OCI-LY3 (cell line): ENCODE data around the gene OTUD1.

ENCODE experiments used
- H2AFZ ChIP-seq: fragments of 200-600, 300-600 bp; shearing (Covaris generic); 2 replicates; pipeline ENCODE4 v1.6.0; 2014; ENCODE audit warnings: antibody characterized with exemption, low read depth, low read length
- H3K27ac ChIP-seq: fragments of 200-600, 300-600 bp; sonication (generic); 2 replicates; pipeline ENCODE4 v1.5.1; 2014; ENCODE audit warnings: mild to moderate bottlenecking, low read length, moderate library complexity, mixed read lengths
- H3K27me3 ChIP-seq: fragments of 200-600, 300-600 bp; sonication (generic); 2 replicates; pipeline ENCODE4 v1.6.1; 2014; ENCODE audit warnings: low read depth, low read length, mixed read lengths
- H3K36me3 ChIP-seq: fragments of 200-600, 300-600 bp; sonication (generic); replicated peaks from 2 replicates; pipeline ENCODE3; 2014; ENCODE audit warnings: low read depth, low read length, mixed read lengths
- H3K4me1 ChIP-seq: fragments of 300-600, 200-600 bp; sonication (generic); 2 replicates; pipeline ENCODE4 v1.6.1; 2014; ENCODE audit warnings: low read length, mixed read lengths
- H3K4me2 ChIP-seq: fragments of 200-600, 300-600 bp; sonication (generic); 2 replicates; pipeline ENCODE4 v1.6.1; 2014; ENCODE audit warnings: low read length, mixed read lengths
- H3K4me3 ChIP-seq: fragments of 300-600, 200-600 bp; sonication (generic); 2 replicates; pipeline ENCODE4 v1.5.1; 2014; ENCODE audit warnings: antibody characterized with exemption, mild to moderate bottlenecking, low read length, moderate library complexity
- H3K79me2 ChIP-seq: fragments of 300-600, 200-600 bp; shearing (Covaris generic); 2 replicates; pipeline ENCODE4 v1.6.1; 2014; ENCODE audit warnings: mild to moderate bottlenecking, low read length, mixed read lengths
- H3K9ac ChIP-seq: fragments of 300-600, 200-600 bp; shearing (Covaris generic); 2 replicates; pipeline ENCODE4 v1.6.0; 2014; ENCODE audit warnings: mild to moderate bottlenecking, low read length, moderate library complexity
- H3K9me3 ChIP-seq: fragments of 200-600, 300-600 bp; shearing (Covaris generic); 2 replicates; pipeline ENCODE4 v1.6.1; 2014; ENCODE audit warnings: low read length, mixed read lengths; ENCODE audit not compliant: insufficient read depth
- H4K20me1 ChIP-seq: fragments of 200-600, 300-600 bp; sonication (generic); 2 replicates; pipeline ENCODE4 v1.6.1; 2016; ENCODE audit warnings: low read length, mixed read lengths; ENCODE audit not compliant: insufficient read depth
- EZH2phosphoT487 ChIP-seq: fragments of 200-600 bp; shearing (Covaris generic); IDR thresholded peaks from 2 replicates; pipeline ENCODE4 v1.6.1; 2018; ENCODE audit warnings: antibody characterized with exemption, mixed run types, low read depth
- TF ChIP-seq, protein P1 (sequence below): fragments of 200-600, 300-600 bp; sonication (generic); IDR thresholded peaks from 2 replicates; pipeline ENCODE4 v1.5.1; 2014; ENCODE audit warnings: antibody characterized with exemption, low read length, low read depth

OTUD1 gene

DNA sequence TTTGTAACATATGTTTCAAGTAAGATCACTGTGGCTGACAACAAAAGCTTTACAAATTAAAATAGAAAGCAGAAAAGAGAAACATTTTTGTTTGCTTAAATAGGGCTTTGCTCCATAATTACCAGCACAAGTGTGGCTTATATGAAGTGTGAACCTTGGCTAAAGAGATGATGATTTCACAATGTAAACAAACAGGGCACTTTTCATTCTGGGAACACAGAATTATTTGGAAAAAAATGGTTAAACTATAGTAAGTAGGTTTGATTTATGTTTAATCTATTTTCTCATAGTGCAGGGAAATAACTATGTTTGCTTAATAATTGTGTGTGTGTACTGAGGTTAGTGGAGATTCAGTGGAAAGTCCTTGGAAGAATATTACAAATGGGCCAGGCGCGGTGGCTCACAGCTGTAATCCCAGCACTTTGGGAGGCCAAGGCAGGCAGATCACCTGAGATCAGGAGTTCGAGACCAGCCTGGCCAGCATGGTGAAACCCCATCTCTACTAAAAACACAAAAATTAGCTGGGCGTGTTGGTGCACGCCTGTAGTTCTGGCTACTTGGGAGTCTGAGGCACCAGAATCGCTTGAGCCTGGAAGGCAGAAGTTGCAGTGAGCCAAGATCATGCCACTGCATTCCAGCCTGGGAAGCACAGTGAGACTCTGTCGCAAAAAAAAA is 19.1 kb upstream of the OTUD1 start:
- Histone ChIP-seq H4K20me1 (no peaks in the 10 kb centered on the region), H3K79me2 (no peaks in the 10 kb centered on the region), H3K27me3 (no peaks in the 10 kb centered on the region), H3K4me1 (no peaks in the 10 kb centered on the region), H3K27ac (no peak overlapping the region), H3K4me3 (no peak overlapping the region), H3K9me3 (no peaks in the 10 kb centered on the region), H3K4me2 (no peak overlapping the region), H2AFZ (no peak overlapping the region), H3K36me3 (no peaks in the 10 kb centered on the region), H3K9ac (no peak overlapping the region)
- TF ChIP-seq, protein P1, sequence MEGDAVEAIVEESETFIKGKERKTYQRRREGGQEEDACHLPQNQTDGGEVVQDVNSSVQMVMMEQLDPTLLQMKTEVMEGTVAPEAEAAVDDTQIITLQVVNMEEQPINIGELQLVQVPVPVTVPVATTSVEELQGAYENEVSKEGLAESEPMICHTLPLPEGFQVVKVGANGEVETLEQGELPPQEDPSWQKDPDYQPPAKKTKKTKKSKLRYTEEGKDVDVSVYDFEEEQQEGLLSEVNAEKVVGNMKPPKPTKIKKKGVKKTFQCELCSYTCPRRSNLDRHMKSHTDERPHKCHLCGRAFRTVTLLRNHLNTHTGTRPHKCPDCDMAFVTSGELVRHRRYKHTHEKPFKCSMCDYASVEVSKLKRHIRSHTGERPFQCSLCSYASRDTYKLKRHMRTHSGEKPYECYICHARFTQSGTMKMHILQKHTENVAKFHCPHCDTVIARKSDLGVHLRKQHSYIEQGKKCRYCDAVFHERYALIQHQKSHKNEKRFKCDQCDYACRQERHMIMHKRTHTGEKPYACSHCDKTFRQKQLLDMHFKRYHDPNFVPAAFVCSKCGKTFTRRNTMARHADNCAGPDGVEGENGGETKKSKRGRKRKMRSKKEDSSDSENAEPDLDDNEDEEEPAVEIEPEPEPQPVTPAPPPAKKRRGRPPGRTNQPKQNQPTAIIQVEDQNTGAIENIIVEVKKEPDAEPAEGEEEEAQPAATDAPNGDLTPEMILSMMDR: no peak
- no peak for TF ChIP-seq EZH2phosphoT487

DNA sequence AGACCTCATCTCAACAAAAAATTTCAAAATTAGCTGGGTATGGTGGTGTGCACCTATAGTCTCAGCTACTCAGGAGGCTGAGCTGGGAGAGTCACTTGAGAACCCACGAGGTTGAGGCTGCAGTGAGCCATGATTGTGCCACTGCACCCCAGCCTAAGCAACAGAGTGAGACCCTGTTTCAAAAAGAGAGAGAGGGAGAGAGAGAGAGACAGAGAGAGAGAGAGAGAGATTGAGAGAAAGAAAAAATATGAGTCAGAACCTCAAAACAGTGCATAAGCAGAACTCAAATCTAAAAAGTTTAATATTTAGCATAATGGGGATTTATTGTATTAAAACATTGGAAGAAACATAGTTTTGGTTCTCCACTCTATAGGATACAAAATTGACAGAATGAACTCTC is 17.5 kb upstream of the OTUD1 start:
- Histone ChIP-seq H3K4me2 (no peak overlapping the region), H3K4me3 (no peak overlapping the region), H2AFZ (no peak overlapping the region), H3K9me3 (no peaks in the 10 kb centered on the region), H3K27ac (no peak overlapping the region), H4K20me1 (no peaks in the 10 kb centered on the region), H3K9ac (no peak overlapping the region), H3K79me2 (no peaks in the 10 kb centered on the region), H3K4me1 (no peaks in the 10 kb centered on the region), H3K36me3 (no peaks in the 10 kb centered on the region), H3K27me3 (no peaks in the 10 kb centered on the region)
- TF ChIP-seq, protein P1: no peak
- TF ChIP-seq EZH2phosphoT487: no peak

DNA sequence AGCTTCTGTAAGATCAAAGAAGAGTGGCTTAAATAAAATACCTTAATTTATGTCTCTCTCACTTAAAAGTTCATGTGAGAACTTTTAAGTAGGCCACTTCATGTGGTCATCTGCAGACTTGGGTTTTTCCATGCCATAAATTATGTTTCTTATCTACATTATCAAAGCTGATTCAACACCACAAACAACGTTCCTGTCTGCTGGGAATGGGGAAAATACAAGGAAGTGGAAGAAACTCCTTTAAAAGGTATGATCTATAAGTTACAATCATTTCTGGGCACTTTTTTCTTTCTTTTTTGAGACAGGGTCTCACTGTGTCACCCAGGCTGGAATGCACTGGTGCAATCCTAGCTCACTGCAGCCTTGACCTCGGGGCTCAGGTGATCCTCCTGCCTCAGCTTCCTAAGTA is 16.9 kb upstream of the OTUD1 start:
- Histone ChIP-seq H3K79me2 (no peaks in the 10 kb centered on the region), H2AFZ (no peak overlapping the region), H3K27ac (no peak overlapping the region), H3K9me3 (no peaks in the 10 kb centered on the region), H3K27me3 (no peaks in the 10 kb centered on the region), H3K4me1 (no peaks in the 10 kb centered on the region), H4K20me1 (no peaks in the 10 kb centered on the region), H3K36me3 (no peaks in the 10 kb centered on the region), H3K4me2 (no peak overlapping the region), H3K4me3 (no peak overlapping the region), H3K9ac (no peak overlapping the region)
- TF ChIP-seq, protein P1: no peak
- no peak for TF ChIP-seq EZH2phosphoT487

GRCh38 chr10:23432166-23432565 is 6.7 kb upstream of the OTUD1 start:
- Histone ChIP-seq H3K9me3 (no peaks in the 10 kb centered on the region), H3K4me1 (peaks cover 20% of the 10 kb centered on the region), H3K27ac (no peak overlapping the region), H4K20me1 (no peaks in the 10 kb centered on the region), H3K27me3 (no peaks in the 10 kb centered on the region), H3K79me2 (no peaks in the 10 kb centered on the region), H2AFZ (no peak overlapping the region), H3K9ac (no peak overlapping the region), H3K4me2 (no peak overlapping the region), H3K36me3 (no peaks in the 10 kb centered on the region), H3K4me3 (no peak overlapping the region)
- TF ChIP-seq, protein P1: no peak
